Endodermal cell (in vitro differentiated cells): ENCODE data around the gene CPZ. TPM values are rescaled to one million over a fixed set of nuclear protein-coding genes. Genes with fewer than 3 reads are reported as not detected.
A peak's percentile ranks its signal among the peaks of the same experiment; 100 is the strongest.
"Not testable (repeated sequence)": the region's sequence is repeated elsewhere in the genome, so short reads cannot be mapped to it uniquely, and the experiment has no call there.

Experiments used
- DNase-seq: peaks from one replicate; pipeline ENCODE4 v3.0.0-alpha.2; 2017
- H3K27ac ChIP-seq: 2 replicates; pipeline ENCODE4 v1.5.1; 2013; ENCODE audit warnings: mild to moderate bottlenecking, low read depth, low read length, moderate library complexity
- H3K27me3 ChIP-seq: 2 replicates; pipeline ENCODE4 v1.6.1; 2013; ENCODE audit warnings: mild to moderate bottlenecking, low read length, moderate library complexity; ENCODE audit not compliant: insufficient read depth, control insufficient read depth, poor library complexity, severe bottlenecking
- H3K36me3 ChIP-seq: 2 replicates; pipeline ENCODE4 v1.7.0; 2013; ENCODE audit warnings: mild to moderate bottlenecking, low read length, moderate library complexity; ENCODE audit not compliant: control insufficient read depth, insufficient read depth
- H3K4me1 ChIP-seq: one replicate; pipeline ENCODE4 v1.7.0; 2013; ENCODE audit warnings: low read length; ENCODE audit not compliant: control insufficient read depth, insufficient read depth
- H3K4me3 ChIP-seq: 2 replicates; pipeline ENCODE4 v1.5.1; 2013; ENCODE audit warnings: mild to moderate bottlenecking, low read length, moderate library complexity
- H3K9ac ChIP-seq: 2 replicates; pipeline ENCODE4 v1.6.1; 2013; ENCODE audit warnings: mild to moderate bottlenecking, low read length, moderate library complexity; ENCODE audit not compliant: poor library complexity, severe bottlenecking; ENCODE audit errors: extremely low read depth
- H3K9me3 ChIP-seq: 2 replicates; pipeline ENCODE4 v1.6.1; 2013; ENCODE audit warnings: mild to moderate bottlenecking, low read length, moderate library complexity; ENCODE audit not compliant: control insufficient read depth
- H3K27ac Mint-ChIP-seq: 2 replicates; pipeline ENCODE4 v1.8.0; 2020; ENCODE audit warnings: mixed read lengths
- H3K27me3 Mint-ChIP-seq: 2 replicates; pipeline ENCODE4 v1.8.0; 2021; ENCODE audit warnings: mild to moderate bottlenecking, mixed read lengths; ENCODE audit not compliant: insufficient read depth
- H3K36me3 Mint-ChIP-seq: 2 replicates; pipeline ENCODE4 v1.8.0; 2020; ENCODE audit warnings: low read depth, mixed read lengths
- H3K4me1 Mint-ChIP-seq: 2 replicates; pipeline ENCODE4 v1.8.0; 2020; ENCODE audit warnings: mixed read lengths
- H3K4me3 Mint-ChIP-seq: 2 replicates; pipeline ENCODE4 v1.8.0; 2020; ENCODE audit warnings: mild to moderate bottlenecking, moderate library complexity, mixed read lengths
- H3K9me3 Mint-ChIP-seq: 2 replicates; pipeline ENCODE4 v1.8.0; 2020; ENCODE audit warnings: mild to moderate bottlenecking, mixed read lengths
- WGBS, 2 experiments: methylation state at CpG; one replicate each; pipeline versions ENCODE4 v1.1.5 to v1.1.7; 2013; ENCODE audit warnings: missing lambda C conversion rate in 2 of 2, mixed read lengths in 1 of 2; ENCODE audit not compliant: insufficient coverage in 1 of 2, insufficient read length in 1 of 2; 5-methylcytosine and 5-hydroxymethylcytosine counted together
- total RNA-seq, 2 donors: library from RNA; stranded (reverse); fragmentation: NEBNext Ultra II Directional in 1 of 2; extraction: Animal tissue kit (Norgen Biotek cat#: 25700) in 1 of 2; gene quantifications; 2 replicates in 1 of 2; 3 replicates in 1 of 2; pipeline ENCODE4 v1.2.1, GENCODE V29; 2021
- TF ChIP-seq, protein P1 (sequence below): fragments of 200-600 bp; sonication (generic); conservative IDR thresholded peaks from 2 replicates; pipeline ENCODE4 v1.5.0; 2021; ENCODE audit warnings: antibody characterized with exemption, mild to moderate bottlenecking

Gene CPZ
- total RNA-seq, 2 donors from 2014 or later = 23.9 to 33.6 TPM

DNA sequence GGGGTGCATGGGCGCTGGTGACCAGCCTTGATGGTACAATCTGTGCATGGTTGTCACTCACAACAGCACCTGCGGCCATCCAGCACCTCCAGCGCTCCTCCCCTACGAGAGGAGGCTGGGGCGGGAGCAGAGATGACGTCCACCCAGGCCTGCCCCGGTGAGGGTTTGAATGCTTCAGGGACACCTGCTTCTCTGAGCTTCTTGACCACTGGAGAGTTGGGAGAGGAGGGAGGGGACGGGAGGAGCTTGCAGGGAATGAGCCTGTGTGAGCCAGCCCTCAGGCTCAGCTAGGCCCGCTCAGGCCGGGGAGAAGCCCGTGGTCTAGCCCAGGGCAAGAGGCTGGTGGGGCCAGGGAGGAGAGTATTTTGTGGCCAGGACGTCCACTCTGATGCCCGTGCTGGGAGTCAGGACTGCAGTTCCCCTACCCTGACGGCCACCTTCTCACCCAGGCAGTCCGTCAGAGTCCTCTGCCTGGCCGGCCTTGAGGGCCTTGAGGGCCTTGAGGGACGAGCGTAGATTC is 59.2 kb downstream of the CPZ start:
- 89 to 94% methylated on average over 13 to 18 of the region's 18 CpGs for WGBS, 2 experiments
- Histone ChIP-seq H3K9ac (no peak overlapping the region), H3K4me3 (no peak overlapping the region), H3K9me3 (no peaks in the 10 kb centered on the region), H3K27ac (no peak overlapping the region), H3K27me3 (no peaks in the 10 kb centered on the region), H3K36me3 (no peaks in the 10 kb centered on the region), H3K4me1 (no peaks in the 10 kb centered on the region)
- TF ChIP-seq, protein P1, sequence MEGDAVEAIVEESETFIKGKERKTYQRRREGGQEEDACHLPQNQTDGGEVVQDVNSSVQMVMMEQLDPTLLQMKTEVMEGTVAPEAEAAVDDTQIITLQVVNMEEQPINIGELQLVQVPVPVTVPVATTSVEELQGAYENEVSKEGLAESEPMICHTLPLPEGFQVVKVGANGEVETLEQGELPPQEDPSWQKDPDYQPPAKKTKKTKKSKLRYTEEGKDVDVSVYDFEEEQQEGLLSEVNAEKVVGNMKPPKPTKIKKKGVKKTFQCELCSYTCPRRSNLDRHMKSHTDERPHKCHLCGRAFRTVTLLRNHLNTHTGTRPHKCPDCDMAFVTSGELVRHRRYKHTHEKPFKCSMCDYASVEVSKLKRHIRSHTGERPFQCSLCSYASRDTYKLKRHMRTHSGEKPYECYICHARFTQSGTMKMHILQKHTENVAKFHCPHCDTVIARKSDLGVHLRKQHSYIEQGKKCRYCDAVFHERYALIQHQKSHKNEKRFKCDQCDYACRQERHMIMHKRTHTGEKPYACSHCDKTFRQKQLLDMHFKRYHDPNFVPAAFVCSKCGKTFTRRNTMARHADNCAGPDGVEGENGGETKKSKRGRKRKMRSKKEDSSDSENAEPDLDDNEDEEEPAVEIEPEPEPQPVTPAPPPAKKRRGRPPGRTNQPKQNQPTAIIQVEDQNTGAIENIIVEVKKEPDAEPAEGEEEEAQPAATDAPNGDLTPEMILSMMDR = no peak
- Mint-ChIP-seq H3K27me3 (peaks cover 11% of the 10 kb centered on the region), H3K36me3 (no peaks in the 10 kb centered on the region), H3K4me1 (peaks cover 5% of the 10 kb centered on the region), H3K27ac (no peak overlapping the region), H3K9me3 (peaks cover 5% of the 10 kb centered on the region), H3K4me3 (no peak overlapping the region)
- peak; percentile 36 for DNase-seq

DNA sequence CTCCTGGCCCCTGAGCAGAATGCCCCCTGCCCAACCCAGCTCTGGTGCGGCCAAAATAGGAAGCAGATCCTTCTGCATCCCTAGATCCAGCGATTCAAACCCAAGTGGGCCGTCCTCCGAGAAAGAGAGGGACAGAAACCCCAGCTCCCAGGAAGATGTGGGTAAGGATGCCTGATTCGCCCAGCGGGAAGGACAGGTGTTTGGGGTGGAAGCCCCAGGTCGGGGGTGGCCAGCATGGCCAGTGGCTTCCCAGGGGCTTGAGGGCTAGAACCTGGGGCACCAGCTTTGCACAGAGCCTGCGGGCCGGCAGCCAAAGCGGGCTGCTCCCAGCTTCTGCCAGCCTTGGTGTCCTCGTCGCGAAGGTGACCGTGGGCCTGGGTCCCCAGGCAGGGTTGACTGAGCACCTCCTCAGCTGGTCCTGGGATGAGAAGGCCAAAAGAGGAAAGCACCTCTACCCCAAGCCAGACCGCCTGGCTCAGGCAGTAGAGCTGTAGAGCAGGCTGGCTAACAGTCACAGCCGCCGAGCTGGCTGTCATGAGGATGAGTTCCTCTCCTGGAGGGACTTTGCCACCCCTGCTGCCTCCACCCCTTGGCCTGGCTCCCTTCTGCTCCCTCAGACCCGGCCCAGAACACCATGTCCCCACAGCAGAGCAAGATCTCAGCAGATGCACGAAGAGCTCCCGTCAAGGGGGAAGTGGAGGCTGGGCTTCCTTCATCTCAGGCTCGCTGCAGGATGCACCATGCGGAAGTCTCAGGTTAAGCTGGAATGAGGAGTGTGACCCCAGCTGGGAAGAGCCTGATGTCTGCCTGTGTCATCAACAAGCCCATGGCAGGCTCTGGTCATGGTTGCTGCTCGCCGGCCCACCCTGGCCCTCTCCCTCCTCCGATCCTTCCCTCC is 59.9 kb downstream of the CPZ start:
- H3K4me1 Mint-ChIP-seq = peaks cover 5% of the 10 kb centered on the region
- H3K4me3 Mint-ChIP-seq = no peak overlapping the region
- Histone ChIP-seq H3K9me3 (no peaks in the 10 kb centered on the region), H3K36me3 (no peaks in the 10 kb centered on the region), H3K9ac (no peak overlapping the region), H3K27ac (no peak overlapping the region), H3K27me3 (no peaks in the 10 kb centered on the region), H3K4me1 (no peaks in the 10 kb centered on the region), H3K4me3 (no peak overlapping the region)
- WGBS, 2 experiments = 87 to 92% methylated on average over 23 to 25 of the region's 25 CpGs
- DNase-seq = peak; percentile 44
- no peaks in the 10 kb centered on the region for H3K36me3 Mint-ChIP-seq
- TF ChIP-seq, protein P1 = no peak
- H3K27me3 Mint-ChIP-seq = peaks cover 10% of the 10 kb centered on the region
- H3K9me3 Mint-ChIP-seq = peaks cover 5% of the 10 kb centered on the region
- H3K27ac Mint-ChIP-seq = no peak overlapping the region

DNA sequence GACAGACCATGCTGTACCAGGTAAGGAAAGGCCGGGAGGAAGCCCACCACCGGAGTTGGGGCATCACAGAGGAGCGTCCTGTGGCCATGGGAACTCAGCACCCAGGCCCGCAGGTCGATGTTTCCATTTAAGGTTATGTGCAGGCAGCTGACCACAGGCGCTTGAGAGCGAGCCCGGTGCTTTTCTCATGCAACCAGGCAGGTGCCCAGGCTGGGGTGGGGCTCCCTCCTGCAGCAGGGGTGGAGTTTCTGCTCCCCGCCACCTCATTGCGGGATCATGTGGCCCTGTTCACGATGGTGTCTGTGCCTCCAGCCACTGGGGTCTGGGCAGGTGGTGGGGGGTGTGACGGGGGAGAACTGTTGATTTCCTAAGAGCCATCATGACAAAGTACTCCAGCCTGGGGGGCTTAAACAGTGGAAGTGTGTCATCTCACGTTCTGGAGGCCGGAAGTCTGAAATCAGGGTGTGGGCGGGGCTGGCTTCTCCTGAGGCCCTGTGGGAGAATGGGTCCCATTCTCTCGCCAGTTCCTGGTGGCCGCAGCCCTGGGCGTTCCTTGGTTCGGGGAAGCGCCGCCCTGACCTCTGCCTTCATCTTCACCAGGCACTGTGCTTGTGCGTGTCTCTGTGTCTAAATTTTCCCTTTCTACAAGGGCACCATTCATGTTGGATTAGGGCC is 60.9 kb downstream of the CPZ start:
- Mint-ChIP-seq H3K4me3 (no peak overlapping the region), H3K4me1 (peaks cover 5% of the 10 kb centered on the region), H3K9me3 (peaks cover 5% of the 10 kb centered on the region), H3K27ac (no peak overlapping the region), H3K27me3 (peaks cover 5% of the 10 kb centered on the region), H3K36me3 (no peaks in the 10 kb centered on the region)
- no peaks in the 10 kb centered on the region for H3K27me3 ChIP-seq
- WGBS, 2 experiments = 88 to 89% methylated on average over 15 to 22 of the region's 22 CpGs
- H3K9ac ChIP-seq = no peak overlapping the region
- peak; percentile 53 for DNase-seq
- no peaks in the 10 kb centered on the region for H3K4me1 ChIP-seq
- no peaks in the 10 kb centered on the region for H3K9me3 ChIP-seq
- TF ChIP-seq, protein P1 = no peak
- no peaks in the 10 kb centered on the region for H3K36me3 ChIP-seq
- no peak overlapping the region for H3K27ac ChIP-seq
- H3K4me3 ChIP-seq = no peak overlapping the region

DNA sequence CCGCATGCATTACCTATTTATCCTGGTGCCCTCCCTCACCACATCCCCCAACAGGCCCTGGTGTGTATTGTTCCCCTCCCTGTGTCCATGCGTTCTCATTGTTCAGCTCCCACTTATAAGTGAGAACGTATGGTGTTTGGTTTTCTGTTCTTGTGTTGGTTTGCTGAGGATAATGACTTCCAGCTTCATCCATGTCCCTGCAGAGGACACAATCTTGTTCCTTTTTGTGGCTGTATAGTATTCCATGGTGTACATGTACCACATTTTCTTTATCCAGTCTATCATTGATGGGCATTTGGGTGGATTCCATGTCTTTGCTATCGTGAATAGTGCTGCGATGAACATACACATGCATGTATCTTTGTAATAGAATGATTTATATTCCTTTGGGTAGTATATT is 61.6 kb downstream of the CPZ start:
- H3K4me3 ChIP-seq, H3K9me3 Mint-ChIP-seq, H3K27me3 Mint-ChIP-seq, H3K9ac ChIP-seq, H3K4me1 ChIP-seq, H3K27ac ChIP-seq, DNase-seq, H3K27ac Mint-ChIP-seq, H3K27me3 ChIP-seq, H3K36me3 ChIP-seq, H3K4me3 Mint-ChIP-seq, H3K36me3 Mint-ChIP-seq, H3K4me1 Mint-ChIP-seq, H3K9me3 ChIP-seq: not testable (repeated sequence)
- WGBS, 2 experiments = 94 to 100% methylated on average over 1 to 5 of the region's 5 CpGs
